Left lung (tissue), 10 donors: Measurements from ENCODE around the gene AP5S1. TPM values are rescaled to one million over a fixed set of nuclear protein-coding genes. Genes with fewer than 3 reads are reported as not detected.
A peak's percentile ranks its signal among the peaks of the same experiment; 100 is the strongest.
"Not testable (repeated sequence)": the region's sequence is repeated elsewhere in the genome, so short reads cannot be mapped to it uniquely, and the experiment has no call there.

Experiments used
- ATAC-seq: fragments of 200-7000 bp; cut with Tn5 transposase; one replicate; pipeline ENCODE4 v1.9.1; 2020; ENCODE audit warnings: moderate library complexity
- DNase-seq, 4 donors: peaks; one replicate each; pipeline ENCODE4 v3.0.0-alpha.2; 2013 to 2020
- H3K27ac ChIP-seq, 2 donors: fragments of 200-600 bp; sonication (generic) in 1 of 2; one replicate each; pipeline versions ENCODE4 v1.5.0 to v1.8.0; 2020 to 2021
- H3K27me3 ChIP-seq, 2 donors: fragments of 200-600 bp; sonication (generic) in 1 of 2; one replicate each; pipeline versions ENCODE4 v1.5.0 to v1.8.0; 2020 to 2021
- H3K36me3 ChIP-seq, 2 donors: fragments of 200-600 bp; sonication (generic) in 1 of 2; one replicate each; pipeline versions ENCODE4 v1.5.0 to v1.8.0; 2020 to 2021
- H3K4me1 ChIP-seq, 2 donors: fragments of 200-600 bp; one replicate each; pipeline ENCODE4 v1.8.0; 2021
- H3K4me3 ChIP-seq, 2 donors: fragments of 200-600 bp; sonication (generic) in 1 of 2; one replicate each; pipeline versions ENCODE4 v1.5.0 to v1.8.0; 2020 to 2021; ENCODE audit warnings: mild to moderate bottlenecking in 1 of 2
- H3K9me3 ChIP-seq, 2 donors: fragments of 200-600 bp; sonication (generic) in 1 of 2; one replicate each; pipeline versions ENCODE4 v1.5.0 to v1.8.0; 2020 to 2021
- intact Hi-C, 2 donors: fragments of 100-400 bp; cut with DNase I; formaldehyde crosslinking; loops; one replicate each; pipeline versions ENCODE4 v1.11.2 to v1.14.2; 2022
- polyA plus RNA-seq, 6 donors: library from polyadenylated mRNA; unstranded; fragments of 120-200 nt; gene quantifications; one replicate each; pipeline ENCODE4 v1.2.1, GENCODE V29; 2013; ENCODE audit not compliant: insufficient read length in 6 of 6
- total RNA-seq, 2 donors: library from RNA; stranded (reverse); fragmentation: NEBNext Ultra II Directional; extraction: Animal tissue kit (Norgen Biotek cat#: 25700); gene quantifications; one replicate each; pipeline ENCODE4 v1.2.1, GENCODE V29; 2021
- TF ChIP-seq, protein P1 (sequence below), 2 donors: fragments of 200-600 bp; sonication (generic) in 1 of 2; IDR thresholded peaks; one replicate each; pipeline versions ENCODE4 v1.5.0 to v1.8.0; 2021; ENCODE audit warnings: antibody characterized with exemption in 2 of 2
- donor health status: DM: no; HTN: yes; CAD: no.
- donor health status: DM: no; HTN: no; CAD: no.

Gene AP5S1
- total and polyA plus RNA-seq, 8 donors: 8.3 to 13.6 (median 11.9) TPM

DNA sequence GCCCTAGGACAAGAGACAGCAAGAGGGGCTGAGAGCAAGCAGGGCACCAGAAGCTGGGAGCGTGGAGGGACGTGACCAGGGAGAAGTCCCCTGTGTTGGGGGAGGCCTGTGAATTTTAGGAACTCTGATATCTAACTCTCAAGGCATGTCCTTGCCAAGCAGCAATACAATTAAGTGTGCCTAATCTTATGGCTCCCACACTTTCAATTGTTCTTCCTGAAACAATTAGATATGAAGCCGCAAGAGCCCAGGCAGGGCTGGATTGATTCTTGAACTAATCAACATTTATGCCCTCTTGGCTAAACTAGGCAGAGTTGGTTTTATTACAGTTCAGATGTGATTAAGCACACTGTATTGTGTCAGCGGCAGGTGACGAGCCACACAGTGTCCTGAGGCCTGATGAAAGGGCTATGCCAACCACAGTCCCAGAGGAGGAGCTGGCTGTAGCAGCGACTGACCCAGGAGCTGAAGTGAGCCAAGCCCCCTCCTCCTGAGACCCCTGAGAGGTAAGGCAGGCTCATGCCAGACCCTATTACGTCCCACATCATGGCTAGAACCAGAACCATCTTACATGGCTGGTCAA is 22.1 kb downstream of the AP5S1 start:
- no peak for ATAC-seq
- H3K9me3 ChIP-seq: no peaks in the 10 kb centered on the region
- no peak overlapping the region for H3K27ac ChIP-seq
- TF ChIP-seq, protein P1, sequence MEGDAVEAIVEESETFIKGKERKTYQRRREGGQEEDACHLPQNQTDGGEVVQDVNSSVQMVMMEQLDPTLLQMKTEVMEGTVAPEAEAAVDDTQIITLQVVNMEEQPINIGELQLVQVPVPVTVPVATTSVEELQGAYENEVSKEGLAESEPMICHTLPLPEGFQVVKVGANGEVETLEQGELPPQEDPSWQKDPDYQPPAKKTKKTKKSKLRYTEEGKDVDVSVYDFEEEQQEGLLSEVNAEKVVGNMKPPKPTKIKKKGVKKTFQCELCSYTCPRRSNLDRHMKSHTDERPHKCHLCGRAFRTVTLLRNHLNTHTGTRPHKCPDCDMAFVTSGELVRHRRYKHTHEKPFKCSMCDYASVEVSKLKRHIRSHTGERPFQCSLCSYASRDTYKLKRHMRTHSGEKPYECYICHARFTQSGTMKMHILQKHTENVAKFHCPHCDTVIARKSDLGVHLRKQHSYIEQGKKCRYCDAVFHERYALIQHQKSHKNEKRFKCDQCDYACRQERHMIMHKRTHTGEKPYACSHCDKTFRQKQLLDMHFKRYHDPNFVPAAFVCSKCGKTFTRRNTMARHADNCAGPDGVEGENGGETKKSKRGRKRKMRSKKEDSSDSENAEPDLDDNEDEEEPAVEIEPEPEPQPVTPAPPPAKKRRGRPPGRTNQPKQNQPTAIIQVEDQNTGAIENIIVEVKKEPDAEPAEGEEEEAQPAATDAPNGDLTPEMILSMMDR (IDR thresholded peaks at IDR 0.05): no peak
- H3K4me3 ChIP-seq: no peak overlapping the region
- DNase-seq: peak in 1 of 4 donors; percentile 52
- no peaks in the 10 kb centered on the region for H3K27me3 ChIP-seq
- peaks cover 2 to 38% of the 10 kb centered on the region in 2 donors for H3K4me1 ChIP-seq
- intact Hi-C loops: no loop called here
- no peaks in the 10 kb centered on the region for H3K36me3 ChIP-seq

DNA sequence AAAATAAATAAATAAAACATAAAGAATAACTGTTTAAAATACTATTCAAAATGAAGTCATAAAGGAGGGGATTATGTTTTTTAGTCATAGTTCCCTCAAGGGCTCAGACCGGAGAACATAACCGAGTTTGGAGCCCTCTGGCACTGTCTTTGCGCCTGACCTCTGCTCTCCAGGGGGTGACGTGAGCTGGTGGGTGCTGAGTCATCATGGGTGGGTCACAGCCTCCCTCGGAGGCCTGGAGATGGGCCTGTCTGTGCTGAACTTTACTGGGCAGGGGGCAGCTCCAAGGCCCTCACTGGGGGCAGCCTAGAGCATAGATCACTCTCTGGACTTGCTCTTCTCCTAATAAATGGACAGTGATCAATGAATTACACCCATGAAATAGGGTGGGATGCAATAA is 23.1 kb downstream of the AP5S1 start:
- H3K27me3 ChIP-seq: no peaks in the 10 kb centered on the region
- peak in 1 of 4 donors; percentile 23 for DNase-seq
- H3K27ac ChIP-seq: no peak overlapping the region
- H3K4me1 ChIP-seq: peaks cover 10 to 42% of the 10 kb centered on the region in 2 donors
- no peak for ATAC-seq
- intact Hi-C loops: no loop called here
- H3K4me3 ChIP-seq: no peak overlapping the region
- TF ChIP-seq, protein P1 (IDR thresholded peaks at IDR 0.05): no peak
- no peaks in the 10 kb centered on the region for H3K9me3 ChIP-seq
- H3K36me3 ChIP-seq: no peaks in the 10 kb centered on the region

DNA sequence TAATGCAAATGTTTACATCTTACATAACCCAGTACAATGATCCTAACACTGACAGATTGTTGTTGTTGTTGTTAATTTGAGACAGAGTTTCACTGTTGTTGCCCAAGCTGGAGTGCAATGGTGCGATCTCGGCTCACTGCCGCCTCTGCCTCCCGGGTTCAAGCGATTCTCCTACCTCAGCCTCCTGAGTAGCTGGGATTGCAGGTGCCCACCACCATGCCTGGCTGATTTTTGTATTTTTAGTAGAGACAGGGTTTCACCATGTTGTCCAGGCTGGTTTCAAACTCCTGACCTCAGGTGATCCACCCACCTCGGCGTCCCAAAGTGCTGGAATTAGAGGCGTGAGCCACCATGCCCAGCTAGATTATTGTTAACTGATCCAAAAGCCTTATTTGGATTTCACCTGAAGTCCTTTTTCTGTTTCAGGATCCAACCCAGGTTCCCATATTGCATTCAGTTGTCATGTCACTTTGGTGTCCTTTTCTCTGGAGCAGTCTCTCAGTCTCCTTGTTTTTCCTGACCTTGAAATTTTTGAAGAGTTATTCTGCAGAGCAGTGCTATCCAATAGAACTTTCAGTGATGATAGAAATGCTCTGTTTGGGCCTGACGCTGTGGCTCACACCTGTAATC is 23.8 kb downstream of the AP5S1 start:
- H3K27me3 ChIP-seq, intact Hi-C loops, H3K36me3 ChIP-seq, H3K27ac ChIP-seq, H3K4me3 ChIP-seq, ATAC-seq, H3K9me3 ChIP-seq: not testable (repeated sequence)
- peak in 1 of 4 donors; percentile 15 for DNase-seq
- H3K4me1 ChIP-seq: peaks cover 10 to 42% of the 10 kb centered on the region in 2 donors

DNA sequence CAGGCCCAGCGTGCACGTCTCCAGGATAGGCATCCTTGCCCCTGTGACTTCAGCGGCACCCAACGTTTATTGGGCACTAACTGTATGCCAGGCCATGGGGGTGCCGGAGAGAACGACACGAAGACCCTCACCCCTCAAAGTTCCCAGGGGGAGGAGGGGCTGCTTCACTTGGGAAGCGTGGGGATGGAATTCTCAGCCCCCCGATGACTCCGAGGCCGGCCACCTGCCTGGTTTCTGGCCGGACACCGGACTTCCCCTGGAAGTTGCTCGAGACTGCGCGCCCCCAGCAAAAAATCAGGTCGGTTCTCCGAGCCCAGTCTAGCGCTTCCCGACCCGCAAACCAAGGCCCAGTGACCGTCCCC is 26.0 kb downstream of the AP5S1 start:
- ATAC-seq (no peak), DNase-seq (no peak)
- TF ChIP-seq, protein P1 (IDR thresholded peaks at IDR 0.05): no peak
- Histone ChIP-seq H3K9me3 (no peaks in the 10 kb centered on the region), H3K27me3 (no peaks in the 10 kb centered on the region), H3K36me3 (no peaks in the 10 kb centered on the region), H3K4me1 (peaks cover 10 to 37% of the 10 kb centered on the region in 2 donors), H3K27ac (peak overlapping the region; percentile 87 to 93), H3K4me3 (peak overlapping the region; percentile 99)
- intact Hi-C loops: no loop called here

DNA sequence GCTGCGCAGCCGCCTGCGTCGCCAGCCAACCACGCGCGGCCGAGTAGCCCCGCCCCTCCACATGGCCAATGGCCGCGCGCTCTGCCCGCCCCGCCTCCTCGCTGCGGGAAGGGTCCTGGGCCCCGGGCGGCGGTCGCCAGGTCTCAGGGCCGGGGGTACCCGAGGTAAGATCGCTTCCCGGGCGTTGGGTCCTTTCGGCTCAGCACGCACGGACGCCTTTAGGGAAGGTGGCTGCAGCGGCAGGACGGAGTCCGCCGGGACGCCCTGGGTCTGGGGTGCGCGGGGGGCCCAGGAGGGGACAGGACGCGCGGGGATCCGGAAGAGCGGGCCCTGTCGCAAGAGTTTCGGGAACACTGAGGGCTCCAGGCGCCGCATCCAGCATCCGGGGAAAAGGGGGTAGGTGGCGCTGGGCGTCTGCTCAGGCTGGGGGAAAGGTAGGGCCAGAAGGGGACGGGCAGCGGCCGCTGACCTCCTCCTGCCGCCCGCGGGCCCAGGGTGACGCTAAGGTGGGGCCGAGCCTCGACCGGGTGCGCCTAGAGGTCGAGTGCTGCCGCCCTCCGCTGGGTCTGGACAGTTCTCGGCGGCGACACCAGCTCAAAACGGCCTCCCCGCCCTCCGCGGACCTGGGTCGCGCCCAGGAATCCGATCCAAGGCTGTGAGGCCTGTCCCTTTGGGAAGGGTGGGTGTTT is 26.5 kb downstream of the AP5S1 start, which contains the start of gene MAVS:
TSS of gene MAVS (plus strand) at position 95 of the 689 bp plus-strand sequence. CDS start 7,791 bp downstream, outside the sequence.
- DNase-seq: peak; percentile 85 to 97 (median 90)
- Histone ChIP-seq H3K27me3 (no peaks in the 10 kb centered on the region), H3K4me3 (peak within 1 kb of the TSS; percentile 99), H3K36me3 (no peaks in the 10 kb centered on the region), H3K27ac (peak within 1 kb of the TSS; percentile 87 to 93), H3K9me3 (no peaks in the 10 kb centered on the region), H3K4me1 (peaks cover 10 to 37% of the 10 kb centered on the region in 2 donors)
- ATAC-seq: peak; percentile 99
- intact Hi-C loops: no loop called here
- TF ChIP-seq, protein P1 (IDR thresholded peaks at IDR 0.05): no peak
